CD4-positive, CD25-positive, alpha-beta regulatory T cell (primary cell): ENCODE measurements around the gene PRKCG. TPM values are rescaled to one million over a fixed set of nuclear protein-coding genes. Genes with fewer than 3 reads are reported as not detected.

ENCODE experiments used
- ATAC-seq, 2 donors: fragments of 150-1000 bp; cut with Tn5 transposase; one replicate each; pipeline ENCODE4 v1.10.0; 2021; ENCODE audit warnings: low read depth in 2 of 2, moderate number of reproducible peaks in 2 of 2, moderate library complexity in 1 of 2
- DNase-seq, 3 donors: peaks; one replicate each; pipeline versions ENCODE4 v3.0.0 to v3.0.0-alpha.2; 2012 to 2022; ENCODE audit warnings: mixed read lengths in 1 of 3
- H3K27ac ChIP-seq: one replicate; pipeline ENCODE4 v1.7.0; 2013; ENCODE audit warnings: mild to moderate bottlenecking, low read length; ENCODE audit not compliant: insufficient read depth, poor library complexity, severe bottlenecking
- H3K27me3 ChIP-seq: one replicate; pipeline ENCODE4 v1.7.0; 2013; ENCODE audit warnings: low read length; ENCODE audit not compliant: control insufficient read depth, insufficient read depth
- H3K36me3 ChIP-seq: one replicate; pipeline ENCODE4 v1.7.0; 2013; ENCODE audit warnings: mild to moderate bottlenecking, low read length, moderate library complexity; ENCODE audit not compliant: control insufficient read depth, insufficient read depth
- H3K4me1 ChIP-seq: 2 replicates; pipeline ENCODE4 v1.7.0; 2013; ENCODE audit warnings: mild to moderate bottlenecking, low read length; ENCODE audit not compliant: insufficient read depth, control insufficient read depth, poor library complexity, severe bottlenecking
- H3K4me3 ChIP-seq: one replicate; pipeline ENCODE4 v1.7.0; 2013; ENCODE audit warnings: low read depth, mild to moderate bottlenecking, low read length, moderate library complexity
- H3K9me3 ChIP-seq, 2 experiments: 1 replicate in 1 of 2; 2 replicates in 1 of 2; pipeline ENCODE4 v1.7.0; 2013; ENCODE audit warnings: low read length in 2 of 2, mild to moderate bottlenecking in 1 of 2, moderate library complexity in 1 of 2; ENCODE audit not compliant: control insufficient read depth in 2 of 2
- H3K27ac Mint-ChIP-seq, 3 donors: one replicate each; pipeline ENCODE4 v1.8.0; 2020 to 2022; ENCODE audit warnings: mild to moderate bottlenecking in 3 of 3, mixed read lengths in 3 of 3, moderate library complexity in 2 of 3
- H3K27me3 Mint-ChIP-seq: one replicate; pipeline ENCODE4 v1.8.0; 2022; ENCODE audit warnings: mild to moderate bottlenecking, mixed read lengths
- H3K36me3 Mint-ChIP-seq: one replicate; pipeline ENCODE4 v1.8.0; 2020; ENCODE audit warnings: mixed read lengths
- H3K4me1 Mint-ChIP-seq, 4 donors: one replicate each; pipeline ENCODE4 v1.8.0; 2020 to 2022; ENCODE audit warnings: mixed read lengths in 4 of 4, mild to moderate bottlenecking in 1 of 4
- H3K4me3 Mint-ChIP-seq, 4 donors: one replicate each; pipeline ENCODE4 v1.8.0; 2020 to 2022; ENCODE audit warnings: mild to moderate bottlenecking in 4 of 4, mixed read lengths in 4 of 4, moderate library complexity in 3 of 4
- H3K9me3 Mint-ChIP-seq, 7 donors: one replicate each; pipeline ENCODE4 v1.8.0; 2020 to 2022; ENCODE audit warnings: mixed read lengths in 7 of 7, mild to moderate bottlenecking in 3 of 7, moderate library complexity in 2 of 7
- polyA plus RNA-seq, 4 donors: library from polyadenylated mRNA; unstranded; fragments of 300-500 nt; fragmentation: Illumina TruSeq; gene quantifications; one replicate each; pipeline ENCODE4 v1.2.3, GENCODE V29; 2021
- total RNA-seq: library from RNA; stranded (reverse); gene quantifications from one replicate; pipeline ENCODE4 v1.2.3, GENCODE V29; 2022

PRKCG gene
- total and polyA plus RNA-seq, 5 donors from 2014 or later: not detected

- H3K27me3 ChIP-seq: peaks cover 3% of the 10 kb centered on the region
- ATAC-seq (no peak), DNase-seq (no peak)
- Mint-ChIP-seq H3K9me3 (peaks cover 0 to 4% (median 0%) of the 10 kb centered on the region in 7 donors), H3K27ac (peak overlapping the region; percentile 79 to 94 (median 92)), H3K4me1 (peaks cover 18 to 81% (median 48%) of the 10 kb centered on the region in 4 donors), H3K4me3 (peak overlapping the region; percentile 10 to 70 (median 54)), H3K27me3 (peaks cover 10% of the 10 kb centered on the region), H3K36me3 (peaks cover 31% of the 10 kb centered on the region)
- H3K36me3 ChIP-seq: peaks cover 31% of the 10 kb centered on the region
- peaks cover 41% of the 10 kb centered on the region for H3K4me1 ChIP-seq
- H3K9me3 ChIP-seq: no peaks in the 10 kb centered on the region
- no peak overlapping the region for H3K27ac ChIP-seq
- no peak overlapping the region for H3K4me3 ChIP-seq
Measured at GRCh38 chr19:53873773-53874605, 8.0 kb upstream of the PRKCG start.

GRCh38 chr19:53874606-53874990, 7.4 kb upstream of the PRKCG start:
- Mint-ChIP-seq H3K4me3 (peak overlapping the region; percentile 40 to 81 (median 68)), H3K9me3 (peaks cover 0 to 4% (median 0%) of the 10 kb centered on the region in 7 donors), H3K4me1 (peaks cover 18 to 81% (median 48%) of the 10 kb centered on the region in 4 donors), H3K27me3 (peaks cover 10% of the 10 kb centered on the region), H3K36me3 (peaks cover 31% of the 10 kb centered on the region), H3K27ac (peak overlapping the region; percentile 79 to 94 (median 92))
- no peaks in the 10 kb centered on the region for H3K9me3 ChIP-seq
- H3K27ac ChIP-seq: peak overlapping the region; percentile 37
- H3K4me3 ChIP-seq: no peak overlapping the region
- peaks cover 6% of the 10 kb centered on the region for H3K27me3 ChIP-seq
- DNase-seq (peak in 1 of 3 donors; percentile 44), ATAC-seq (no peak)
- H3K36me3 ChIP-seq: peaks cover 31% of the 10 kb centered on the region
- H3K4me1 ChIP-seq: peaks cover 42% of the 10 kb centered on the region

GRCh38 chr19:53875602-53876325, 6.2 kb upstream of the PRKCG start:
- H3K9me3 ChIP-seq: no peaks in the 10 kb centered on the region
- H3K9me3 Mint-ChIP-seq: peaks cover 0 to 4% (median 0%) of the 10 kb centered on the region in 7 donors
- DNase-seq (no peak), ATAC-seq (no peak)
- peaks cover 18 to 75% (median 45%) of the 10 kb centered on the region in 4 donors for H3K4me1 Mint-ChIP-seq
- H3K27me3 Mint-ChIP-seq: peaks cover 10% of the 10 kb centered on the region
- peaks cover 31% of the 10 kb centered on the region for H3K36me3 Mint-ChIP-seq
- no peak overlapping the region for H3K4me3 ChIP-seq
- H3K27me3 ChIP-seq: peaks cover 17% of the 10 kb centered on the region
- H3K4me1 ChIP-seq: peaks cover 38% of the 10 kb centered on the region
- peak overlapping the region in 1 of 3 donors; percentile 79 for H3K27ac Mint-ChIP-seq
- H3K36me3 ChIP-seq: peaks cover 31% of the 10 kb centered on the region
- no peak overlapping the region for H3K27ac ChIP-seq
- peak overlapping the region in 2 of 4 donors; percentile 9 to 33 for H3K4me3 Mint-ChIP-seq

- Mint-ChIP-seq H3K4me3 (peak overlapping the region in 3 of 4 donors; percentile 2 to 70 (median 66)), H3K9me3 (peaks cover 0 to 4% (median 0%) of the 10 kb centered on the region in 7 donors), H3K27ac (peak overlapping the region in 2 of 3 donors; percentile 47 to 95), H3K4me1 (peaks cover 13 to 66% (median 37%) of the 10 kb centered on the region in 4 donors), H3K36me3 (peaks cover 25% of the 10 kb centered on the region), H3K27me3 (peaks cover 5% of the 10 kb centered on the region)
- peaks cover 25% of the 10 kb centered on the region for H3K27me3 ChIP-seq
- ATAC-seq (no peak), DNase-seq (no peak)
- H3K27ac ChIP-seq: no peak overlapping the region
- peaks cover 48% of the 10 kb centered on the region for H3K4me1 ChIP-seq
- no peak overlapping the region for H3K4me3 ChIP-seq
- H3K9me3 ChIP-seq: no peaks in the 10 kb centered on the region
- H3K36me3 ChIP-seq: peaks cover 31% of the 10 kb centered on the region
Measured at GRCh38 chr19:53876651-53877224, 5.3 kb upstream of the PRKCG start.

GRCh38 chr19:53877361-53877766, 4.6 kb upstream of the PRKCG start:
- ATAC-seq: no peak
- Mint-ChIP-seq H3K4me1 (peaks cover 13 to 66% (median 37%) of the 10 kb centered on the region in 4 donors), H3K36me3 (peaks cover 25% of the 10 kb centered on the region), H3K27me3 (peaks cover 7% of the 10 kb centered on the region), H3K27ac (peak overlapping the region in 2 of 3 donors; percentile 27 to 95), H3K9me3 (peaks cover 0 to 4% (median 0%) of the 10 kb centered on the region in 7 donors), H3K4me3 (peak overlapping the region; percentile 2 to 70 (median 62))
- H3K9me3 ChIP-seq: no peaks in the 10 kb centered on the region
- H3K27ac ChIP-seq: no peak overlapping the region
- peak; percentile 45 to 78 (median 58) for DNase-seq
- no peak overlapping the region for H3K4me3 ChIP-seq
- H3K27me3 ChIP-seq: peaks cover 25% of the 10 kb centered on the region
- H3K4me1 ChIP-seq: peaks cover 54% of the 10 kb centered on the region
- H3K36me3 ChIP-seq: peaks cover 31% of the 10 kb centered on the region

GRCh38 chr19:53878776-53879139, 3.2 kb upstream of the PRKCG start:
- no peak overlapping the region for H3K27ac ChIP-seq
- H3K36me3 ChIP-seq: peaks cover 20% of the 10 kb centered on the region
- no peaks in the 10 kb centered on the region for H3K9me3 ChIP-seq
- peaks cover 25% of the 10 kb centered on the region for H3K27me3 ChIP-seq
- Mint-ChIP-seq H3K27me3 (peaks cover 18% of the 10 kb centered on the region), H3K9me3 (peaks cover 0 to 4% (median 0%) of the 10 kb centered on the region in 7 donors), H3K27ac (peak overlapping the region in 1 of 3 donors; percentile 69), H3K4me3 (peak overlapping the region in 1 of 4 donors; percentile 36), H3K4me1 (peaks cover 15 to 60% (median 32%) of the 10 kb centered on the region in 4 donors), H3K36me3 (peaks cover 16% of the 10 kb centered on the region)
- H3K4me3 ChIP-seq: peak overlapping the region; percentile 50
- ATAC-seq (no peak), DNase-seq (no peak)
- H3K4me1 ChIP-seq: peaks cover 64% of the 10 kb centered on the region
